ENCODE results near the gene SLC7A14. TPM values are rescaled to one million over a fixed set of nuclear protein-coding genes. Genes with fewer than 3 reads are reported as not detected.

The SLC7A14 gene
- total and polyA plus RNA-seq, 2 donors (not counting 3 experiments of a cell fraction or from before 2014, with no cell fraction given), result 0.07 to 0.57 TPM

DNA sequence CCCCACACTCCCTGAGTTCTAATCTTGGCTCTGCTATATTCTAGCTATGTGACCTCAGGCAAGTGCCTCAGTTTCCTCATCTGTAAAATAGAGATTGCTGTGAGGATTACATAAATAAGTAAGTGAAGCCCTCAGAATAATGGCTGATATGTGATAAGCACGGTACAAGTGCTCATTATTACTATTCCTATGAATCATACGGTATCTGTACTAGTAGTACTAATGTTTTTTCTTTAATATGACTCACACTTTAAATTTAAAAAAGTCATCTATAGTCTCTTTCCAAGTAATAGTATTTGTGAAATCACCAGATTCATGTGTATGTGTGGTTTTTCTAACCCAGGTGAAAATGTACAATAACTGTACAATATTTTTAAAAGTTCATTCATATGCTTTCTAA is 108.5 kb downstream of the SLC7A14 start:
- intact Hi-C loops (cut with micrococcal nuclease), result no loop called here
- Histone ChIP-seq H3K36me3 (ENCODE audit: control insufficient read depth in 2 of 2, extremely low read depth in 1 of 2, insufficient read depth in 2 of 2, low read length in 2 of 2) (no peaks in the 10 kb centered on the region), H4K20me1 (replicated peaks; ENCODE audit: control insufficient read depth, extremely low read depth, insufficient read depth, low read length) (no peaks in the 10 kb centered on the region), H3K9me3 (replicated peaks; ENCODE audit: control insufficient read depth, insufficient read depth, low read length) (no peaks in the 10 kb centered on the region), H3K79me2 (ENCODE audit: control insufficient read depth, insufficient read depth, low read length) (no peaks in the 10 kb centered on the region), H3K9ac (replicated peaks; ENCODE audit: extremely low read depth, insufficient read depth, low read length) (no peak overlapping the region), H3K27me3 (ENCODE audit: control insufficient read depth in 2 of 2, insufficient read depth in 2 of 2, low read length in 2 of 2) (no peaks in the 10 kb centered on the region), H3K27ac (ENCODE audit: insufficient read depth, low read depth, low read length) (no peak overlapping the region), H3K9me1 (replicated peaks; ENCODE audit: control insufficient read depth, extremely low read depth, insufficient read depth, low read length) (no peaks in the 10 kb centered on the region), H3K4me2 (ENCODE audit: insufficient read depth, low read length) (no peak overlapping the region), H3K4me1 (ENCODE audit: control insufficient read depth, extremely low read depth, insufficient read depth, low read length) (no peaks in the 10 kb centered on the region), H2AFZ (ENCODE audit: low read depth, low read length) (no peak overlapping the region), H3K4me3 (replicated peaks in 1 of 3; ENCODE audit: insufficient read depth in 1 of 3, low read depth in 1 of 3, low read length in 3 of 3) (no peak overlapping the region)
- peak; percentile 4 for DNase-seq (ENCODE audit: low read depth, low spot score)
- FAIRE-seq, result peak; percentile 24
- ChIA-PET CTCF (interaction anchor here (1.0 to 1.3 kb wide), 5 partner anchors 19 to 334 kb away, joined by 3 to 4 read pairs (median 3); no protein-coding TSS in a partner anchor), POLR2A (no interaction called here)
- dilution Hi-C loops (cut with MboI; ENCODE audit: extremely low pct_ligation_motif_present, low sequenced_read_pairs), result no loop called here
- TF ChIP-seq, protein P1, sequence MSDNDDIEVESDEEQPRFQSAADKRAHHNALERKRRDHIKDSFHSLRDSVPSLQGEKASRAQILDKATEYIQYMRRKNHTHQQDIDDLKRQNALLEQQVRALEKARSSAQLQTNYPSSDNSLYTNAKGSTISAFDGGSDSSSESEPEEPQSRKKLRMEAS (IDR thresholded peaks at IDR 0.05; ENCODE audit: insufficient read depth, insufficient read length), result no peak
- TF ChIP-seq FOS (IDR thresholded peaks at IDR 0.05; ENCODE audit: borderline replicate concordance, insufficient read depth, low read length) (peak; percentile 72), GATA2 (IDR thresholded peaks at IDR 0.05; ENCODE audit: insufficient read depth, insufficient read length, low read depth, low read length) (peak; percentile 20)
- no TSS peak for BruUV-seq (replicated peaks)

DNA sequence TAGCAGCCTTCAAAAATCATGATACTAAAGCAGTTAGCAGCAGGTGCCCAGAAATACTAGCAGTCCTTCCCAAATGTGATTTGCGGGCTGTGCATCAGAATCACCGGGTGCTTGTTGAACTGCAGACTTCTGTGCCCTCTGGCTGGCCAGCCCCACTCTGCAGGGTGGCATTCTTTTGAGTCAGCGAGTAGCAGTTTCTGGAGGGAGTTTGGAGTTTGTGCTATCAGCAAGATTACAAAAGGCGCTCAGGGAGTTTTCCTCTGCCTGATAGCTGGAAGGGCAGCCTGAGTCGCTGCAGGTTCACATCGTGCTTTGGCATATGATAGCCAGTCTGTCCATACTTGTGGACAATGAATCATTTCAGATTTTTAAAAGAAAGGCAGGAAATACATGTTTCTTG is 109.6 kb downstream of the SLC7A14 start:
- intact Hi-C loops (cut with micrococcal nuclease), result no loop called here
- Histone ChIP-seq H3K9me1 (replicated peaks; ENCODE audit: control insufficient read depth, extremely low read depth, insufficient read depth, low read length) (no peaks in the 10 kb centered on the region), H2AFZ (ENCODE audit: low read depth, low read length) (no peak overlapping the region), H3K27ac (ENCODE audit: insufficient read depth, low read depth, low read length) (no peak overlapping the region), H3K79me2 (ENCODE audit: control insufficient read depth, insufficient read depth, low read length) (no peaks in the 10 kb centered on the region), H3K4me3 (replicated peaks in 1 of 3; ENCODE audit: insufficient read depth in 1 of 3, low read depth in 1 of 3, low read length in 3 of 3) (no peak overlapping the region), H3K4me2 (ENCODE audit: insufficient read depth, low read length) (no peak overlapping the region), H3K36me3 (ENCODE audit: control insufficient read depth in 2 of 2, extremely low read depth in 1 of 2, insufficient read depth in 2 of 2, low read length in 2 of 2) (no peaks in the 10 kb centered on the region), H3K9me3 (replicated peaks; ENCODE audit: control insufficient read depth, insufficient read depth, low read length) (no peaks in the 10 kb centered on the region), H3K9ac (replicated peaks; ENCODE audit: extremely low read depth, insufficient read depth, low read length) (no peak overlapping the region), H4K20me1 (replicated peaks; ENCODE audit: control insufficient read depth, extremely low read depth, insufficient read depth, low read length) (no peaks in the 10 kb centered on the region), H3K4me1 (ENCODE audit: control insufficient read depth, extremely low read depth, insufficient read depth, low read length) (no peaks in the 10 kb centered on the region), H3K27me3 (ENCODE audit: control insufficient read depth in 2 of 2, insufficient read depth in 2 of 2, low read length in 2 of 2) (no peaks in the 10 kb centered on the region)
- FAIRE-seq (peak; percentile 42), DNase-seq (ENCODE audit: low read depth, low spot score) (peak; percentile 10)
- POLR2A ChIA-PET, result no interaction called here
- CTCF ChIA-PET, result interaction anchor here (1.8 kb wide), 1 partner anchor 62 kb away, joined by 5 read pairs; no protein-coding TSS in a partner anchor
- dilution Hi-C loops (cut with MboI; ENCODE audit: extremely low pct_ligation_motif_present, low sequenced_read_pairs), result no loop called here
- BruUV-seq (replicated peaks), result no TSS peak
- TF ChIP-seq POLR2AphosphoS5 (IDR thresholded peaks at IDR 0.05; ENCODE audit: insufficient read depth, low read depth, low read length), result no peak
- no peak for TF ChIP-seq FOS (IDR thresholded peaks at IDR 0.05; ENCODE audit: borderline replicate concordance, insufficient read depth, low read length)
- no peak for TF ChIP-seq JUN (IDR thresholded peaks at IDR 0.05; ENCODE audit: borderline replicate concordance, insufficient read depth, insufficient read length, low read depth)
- no peak for TF ChIP-seq POLR2A (IDR thresholded peaks at IDR 0.05; ENCODE audit: low read depth, low read length)
- no peak for TF ChIP-seq EZH2 (IDR thresholded peaks at IDR 0.05; ENCODE audit: borderline replicate concordance, low read depth, low read length, severe bottlenecking)
- TF ChIP-seq, protein P1 (IDR thresholded peaks at IDR 0.05; ENCODE audit: insufficient read depth, insufficient read length), result no peak
- TF ChIP-seq GATA2 (IDR thresholded peaks at IDR 0.05; ENCODE audit: insufficient read depth, insufficient read length, low read depth, low read length), result no peak
- TF ChIP-seq, protein P2, sequence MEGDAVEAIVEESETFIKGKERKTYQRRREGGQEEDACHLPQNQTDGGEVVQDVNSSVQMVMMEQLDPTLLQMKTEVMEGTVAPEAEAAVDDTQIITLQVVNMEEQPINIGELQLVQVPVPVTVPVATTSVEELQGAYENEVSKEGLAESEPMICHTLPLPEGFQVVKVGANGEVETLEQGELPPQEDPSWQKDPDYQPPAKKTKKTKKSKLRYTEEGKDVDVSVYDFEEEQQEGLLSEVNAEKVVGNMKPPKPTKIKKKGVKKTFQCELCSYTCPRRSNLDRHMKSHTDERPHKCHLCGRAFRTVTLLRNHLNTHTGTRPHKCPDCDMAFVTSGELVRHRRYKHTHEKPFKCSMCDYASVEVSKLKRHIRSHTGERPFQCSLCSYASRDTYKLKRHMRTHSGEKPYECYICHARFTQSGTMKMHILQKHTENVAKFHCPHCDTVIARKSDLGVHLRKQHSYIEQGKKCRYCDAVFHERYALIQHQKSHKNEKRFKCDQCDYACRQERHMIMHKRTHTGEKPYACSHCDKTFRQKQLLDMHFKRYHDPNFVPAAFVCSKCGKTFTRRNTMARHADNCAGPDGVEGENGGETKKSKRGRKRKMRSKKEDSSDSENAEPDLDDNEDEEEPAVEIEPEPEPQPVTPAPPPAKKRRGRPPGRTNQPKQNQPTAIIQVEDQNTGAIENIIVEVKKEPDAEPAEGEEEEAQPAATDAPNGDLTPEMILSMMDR (IDR thresholded peaks at IDR 0.05; ENCODE audit: extremely low read depth in 1 of 2, insufficient read depth in 1 of 2, low read depth in 1 of 2, low read length in 2 of 2), result no peak
- TF ChIP-seq MYC (IDR thresholded peaks at IDR 0.05; ENCODE audit: low read depth, low read length), result no peak
